ENCODE data around the gene ZNF839.
"Not testable (repeated sequence)": the region's sequence is repeated elsewhere in the genome, so short reads cannot be mapped to it uniquely, and the experiment has no call there.

The ZNF839 gene

DNA sequence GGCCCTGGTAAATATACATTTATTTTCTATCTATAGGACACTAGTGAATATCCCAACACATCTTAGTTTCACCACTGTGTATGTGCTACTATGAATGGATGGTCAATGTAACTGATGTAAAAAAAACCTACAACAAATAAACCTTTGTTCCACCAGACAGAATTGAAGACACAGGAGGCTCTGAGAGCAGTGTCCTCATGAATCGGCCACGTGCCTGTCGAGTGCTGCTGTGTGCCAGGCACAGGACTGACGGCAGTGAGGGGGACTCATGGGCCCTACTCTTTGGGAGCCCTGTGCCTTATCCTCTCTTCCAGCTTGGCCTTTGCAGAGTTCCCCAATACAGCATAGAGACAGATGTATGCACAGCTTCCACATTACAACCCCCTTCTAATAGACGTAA lies 24.9 kb downstream of the ZNF839 start:
- Histone ChIP-seq H3K27ac (ENCODE audit: low read depth, low read length) (no peak overlapping the region), H3K9ac (ENCODE audit: low read depth, low read length) (no peak overlapping the region), H3K4me3 (ENCODE audit: low read length) (no peak overlapping the region), H3K27me3 (ENCODE audit: insufficient read depth, low read length) (no peaks in the 10 kb centered on the region), H3K36me3 (ENCODE audit: insufficient read depth, low read length) (peaks cover 74% of the 10 kb centered on the region), H3K9me3 (ENCODE audit: insufficient read depth, low read depth, low read length) (no peaks in the 10 kb centered on the region), H3K4me1 (ENCODE audit: insufficient read depth, low read length) (no peaks in the 10 kb centered on the region)
- WGBS = 93% methylated on average over 5 of the region's 5 CpGs

DNA sequence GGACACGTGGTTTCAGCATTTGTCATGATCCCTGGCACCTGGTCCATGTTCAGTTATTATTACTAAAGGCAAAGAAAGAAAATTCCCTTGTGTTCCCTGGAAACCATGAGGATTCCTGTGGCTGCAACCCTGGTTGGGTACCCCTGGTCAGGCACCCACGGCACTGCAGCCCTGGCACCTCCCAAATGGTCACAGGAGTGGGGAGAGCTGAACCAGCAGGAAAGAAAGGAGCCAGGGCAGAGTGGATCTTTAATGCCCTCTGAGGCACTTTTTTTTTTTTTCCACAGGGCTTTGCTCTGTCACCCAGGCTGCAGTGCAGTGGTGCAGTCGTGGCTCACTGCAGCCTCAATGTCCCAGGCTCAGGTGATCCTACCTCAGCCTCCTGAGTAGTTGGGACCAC lies 25.7 kb downstream of the ZNF839 start:
- peaks cover 82% of the 10 kb centered on the region for H3K36me3 ChIP-seq (ENCODE audit: insufficient read depth, low read length)
- no peaks in the 10 kb centered on the region for H3K9me3 ChIP-seq (ENCODE audit: insufficient read depth, low read depth, low read length)
- no peaks in the 10 kb centered on the region for H3K27me3 ChIP-seq (ENCODE audit: insufficient read depth, low read length)
- WGBS = 97% methylated on average over 3 of the region's 3 CpGs
- no peak overlapping the region for H3K4me3 ChIP-seq (ENCODE audit: low read length)
- H3K4me1 ChIP-seq (ENCODE audit: insufficient read depth, low read length) = no peaks in the 10 kb centered on the region
- no peak overlapping the region for H3K27ac ChIP-seq (ENCODE audit: low read depth, low read length)
- no peak overlapping the region for H3K9ac ChIP-seq (ENCODE audit: low read depth, low read length)

DNA sequence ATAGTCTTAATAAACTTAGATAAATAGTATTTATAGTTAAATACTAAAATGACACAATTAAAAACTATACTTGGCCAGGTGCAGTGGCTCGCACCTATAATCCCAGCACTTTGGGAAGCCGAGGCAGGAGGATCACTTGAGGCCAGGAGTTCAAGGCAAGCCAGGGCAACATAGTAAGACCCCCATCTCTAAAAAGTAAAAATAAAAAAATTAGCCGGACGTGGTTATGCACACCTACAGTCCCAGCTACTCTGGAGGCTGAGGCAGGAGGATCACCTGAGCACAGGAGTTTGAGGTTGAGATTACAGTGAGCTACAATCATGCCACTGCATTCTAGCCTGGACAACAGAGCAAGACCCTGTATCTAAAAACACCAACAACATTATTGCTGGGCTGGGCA lies 27.1 kb downstream of the ZNF839 start:
- WGBS = 95% methylated on average over 4 of the region's 4 CpGs
- Histone ChIP-seq H3K9ac (ENCODE audit: low read depth, low read length) (no peak overlapping the region), H3K36me3 (ENCODE audit: insufficient read depth, low read length) (peaks cover 76% of the 10 kb centered on the region)

DNA sequence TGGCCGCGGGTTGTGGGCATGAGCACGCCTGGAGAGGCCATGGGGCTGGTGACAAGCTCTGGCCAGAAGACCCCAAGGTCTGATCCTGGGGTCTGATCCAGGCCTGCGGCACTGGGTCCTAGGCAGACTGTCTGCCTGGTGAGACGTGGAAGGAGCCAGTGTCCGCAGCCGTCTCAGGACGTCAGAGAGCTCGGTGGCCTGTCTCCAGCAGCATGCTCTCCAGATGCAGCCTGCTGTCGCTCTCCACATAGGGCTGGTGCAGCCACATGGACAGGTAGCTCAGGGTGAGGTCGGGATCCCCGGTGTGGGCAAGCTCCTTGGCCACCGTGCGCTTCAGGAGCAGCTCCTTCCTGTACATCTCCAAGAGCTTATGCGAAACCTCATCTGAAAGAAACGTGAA lies 28.8 kb downstream of the ZNF839 start:
- no peak overlapping the region for H3K27ac ChIP-seq (ENCODE audit: low read depth, low read length)
- H3K9ac ChIP-seq (ENCODE audit: low read depth, low read length) = no peak overlapping the region
- no peaks in the 10 kb centered on the region for H3K4me1 ChIP-seq (ENCODE audit: insufficient read depth, low read length)
- 97% methylated on average over 16 of the region's 16 CpGs for WGBS
- H3K4me3 ChIP-seq (ENCODE audit: low read length) = no peak overlapping the region
- H3K9me3 ChIP-seq (ENCODE audit: insufficient read depth, low read depth, low read length) = no peaks in the 10 kb centered on the region
- H3K27me3 ChIP-seq (ENCODE audit: insufficient read depth, low read length) = no peaks in the 10 kb centered on the region
- peaks cover 66% of the 10 kb centered on the region for H3K36me3 ChIP-seq (ENCODE audit: insufficient read depth, low read length)

More for the DNA sequence above, 27.1 kb downstream of the ZNF839 start:
- H3K27ac ChIP-seq (ENCODE audit: low read depth, low read length) = no peak overlapping the region
- no peaks in the 10 kb centered on the region for H3K9me3 ChIP-seq (ENCODE audit: insufficient read depth, low read depth, low read length)
- H3K4me1 ChIP-seq (ENCODE audit: insufficient read depth, low read length) = no peaks in the 10 kb centered on the region
- H3K27me3 ChIP-seq (ENCODE audit: insufficient read depth, low read length) = no peaks in the 10 kb centered on the region
- H3K4me3 ChIP-seq (ENCODE audit: low read length) = no peak overlapping the region

DNA sequence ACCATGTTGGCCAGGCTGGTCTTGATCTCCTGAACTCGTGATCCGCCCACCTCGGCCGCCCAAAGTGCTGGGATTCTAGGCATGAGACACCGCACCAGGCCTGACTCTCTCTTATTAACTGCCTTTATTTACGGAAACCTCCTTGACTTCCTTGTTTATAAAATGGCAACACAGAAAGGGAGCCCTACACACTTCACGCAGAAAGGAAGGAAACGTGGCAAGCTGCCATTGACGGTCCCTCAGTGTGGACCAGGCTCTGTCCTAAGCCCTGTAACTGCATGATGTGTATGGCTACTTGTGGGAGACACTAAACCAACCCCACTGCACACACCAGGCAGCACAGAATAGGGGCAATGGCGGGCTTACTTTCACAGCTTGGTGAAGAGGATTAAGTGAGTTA lies 31.5 kb downstream of the ZNF839 start:
- H3K36me3 ChIP-seq (ENCODE audit: insufficient read depth, low read length) = peaks cover 69% of the 10 kb centered on the region
- no peak overlapping the region for H3K9ac ChIP-seq (ENCODE audit: low read depth, low read length)
- H3K9me3 ChIP-seq (ENCODE audit: insufficient read depth, low read depth, low read length) = no peaks in the 10 kb centered on the region
- H3K4me1 ChIP-seq (ENCODE audit: insufficient read depth, low read length) = no peaks in the 10 kb centered on the region
- H3K27ac ChIP-seq (ENCODE audit: low read depth, low read length) = no peak overlapping the region
- no peaks in the 10 kb centered on the region for H3K27me3 ChIP-seq (ENCODE audit: insufficient read depth, low read length)
- H3K4me3 ChIP-seq (ENCODE audit: low read length) = no peak overlapping the region
- WGBS = 98% methylated on average over 10 of the region's 10 CpGs

DNA sequence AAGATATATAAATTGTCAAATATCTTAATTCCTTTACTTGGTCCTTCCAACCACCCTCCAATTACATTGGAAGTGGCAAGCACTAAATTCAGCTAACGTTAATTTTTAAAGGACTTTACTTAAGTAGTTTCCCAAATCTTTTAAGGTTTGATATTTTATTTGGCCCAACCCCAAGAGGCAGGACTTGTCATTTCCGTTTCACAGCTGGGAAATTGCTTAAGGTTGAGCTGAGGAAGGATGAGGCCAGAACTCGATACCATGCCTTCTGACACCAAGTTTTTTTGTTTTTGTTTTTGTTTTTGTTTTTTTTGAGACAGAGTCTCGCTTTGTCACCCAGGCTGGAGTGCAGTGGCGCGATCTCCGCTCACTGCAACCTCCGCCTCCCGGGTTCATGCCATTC lies 32.0 kb downstream of the ZNF839 start:
- WGBS = 93% methylated on average over 9 of the region's 9 CpGs

DNA sequence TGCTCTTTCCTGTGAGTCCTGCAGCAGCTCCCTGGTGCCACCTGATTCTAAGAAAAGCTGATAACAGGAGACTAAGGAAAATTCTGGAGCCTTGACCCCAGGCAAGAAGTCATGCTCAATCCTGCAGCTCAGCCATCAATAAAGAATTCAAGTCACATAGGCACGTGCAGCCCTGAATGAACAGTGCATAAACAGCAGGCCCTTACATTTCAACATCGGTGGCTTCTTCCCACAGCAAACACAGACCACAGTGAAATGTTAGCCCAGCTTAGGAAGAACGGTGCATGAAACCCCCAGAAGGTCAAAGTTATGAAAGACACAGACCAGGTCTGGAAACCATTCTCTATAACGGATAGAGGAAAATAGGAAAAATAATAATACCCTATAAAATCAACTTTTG lies 32.7 kb downstream of the ZNF839 start:
- Histone ChIP-seq H3K9ac (ENCODE audit: low read depth, low read length) (no peak overlapping the region), H3K36me3 (ENCODE audit: insufficient read depth, low read length) (peaks cover 72% of the 10 kb centered on the region), H3K9me3 (ENCODE audit: insufficient read depth, low read depth, low read length) (no peaks in the 10 kb centered on the region), H3K27me3 (ENCODE audit: insufficient read depth, low read length) (no peaks in the 10 kb centered on the region), H3K4me1 (ENCODE audit: insufficient read depth, low read length) (no peaks in the 10 kb centered on the region), H3K27ac (ENCODE audit: low read depth, low read length) (no peak overlapping the region), H3K4me3 (ENCODE audit: low read length) (no peak overlapping the region)
- WGBS = 96% methylated on average over 3 of the region's 4 CpGs

More for the DNA sequence above, 32.0 kb downstream of the ZNF839 start:
- not testable (repeated sequence) for H3K4me1 ChIP-seq (ENCODE audit: insufficient read depth, low read length); H3K9me3 ChIP-seq (ENCODE audit: insufficient read depth, low read depth, low read length); H3K27me3 ChIP-seq (ENCODE audit: insufficient read depth, low read length); H3K4me3 ChIP-seq (ENCODE audit: low read length); H3K9ac ChIP-seq (ENCODE audit: low read depth, low read length); H3K27ac ChIP-seq (ENCODE audit: low read depth, low read length)
- H3K36me3 ChIP-seq (ENCODE audit: insufficient read depth, low read length) = peaks cover 75% of the 10 kb centered on the region

DNA sequence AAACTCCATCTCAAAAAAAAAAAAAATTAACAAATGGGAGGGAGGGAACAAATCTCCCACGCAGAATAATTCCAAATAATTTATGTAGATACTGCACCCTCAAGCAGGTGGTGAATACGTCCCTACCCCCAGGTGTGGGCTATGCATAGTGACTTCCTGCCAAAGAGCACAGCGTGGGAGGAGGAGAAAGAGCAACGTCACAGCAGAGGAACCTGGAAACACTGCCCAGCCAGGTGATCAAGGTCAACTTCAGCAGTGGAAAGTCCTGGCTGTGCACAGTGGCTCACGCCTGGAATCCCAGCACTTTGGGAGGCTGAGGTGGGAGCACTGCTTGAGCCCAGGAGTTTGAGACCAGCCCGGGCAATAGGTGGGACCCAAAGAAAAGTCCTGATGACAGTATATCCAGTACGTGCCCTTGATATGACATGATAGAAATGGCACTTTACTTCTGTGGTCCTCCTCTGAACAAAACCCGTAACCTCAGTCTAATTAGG lies 33.6 kb downstream of the ZNF839 start:
- Histone ChIP-seq H3K4me3 (ENCODE audit: low read length) (no peak overlapping the region), H3K36me3 (ENCODE audit: insufficient read depth, low read length) (peaks cover 73% of the 10 kb centered on the region), H3K27ac (ENCODE audit: low read depth, low read length) (no peak overlapping the region), H3K4me1 (ENCODE audit: insufficient read depth, low read length) (no peaks in the 10 kb centered on the region), H3K9me3 (ENCODE audit: insufficient read depth, low read depth, low read length) (no peaks in the 10 kb centered on the region), H3K9ac (ENCODE audit: low read depth, low read length) (no peak overlapping the region), H3K27me3 (ENCODE audit: insufficient read depth, low read length) (no peaks in the 10 kb centered on the region)
- WGBS = 91% methylated on average over 7 of the region's 8 CpGs

DNA sequence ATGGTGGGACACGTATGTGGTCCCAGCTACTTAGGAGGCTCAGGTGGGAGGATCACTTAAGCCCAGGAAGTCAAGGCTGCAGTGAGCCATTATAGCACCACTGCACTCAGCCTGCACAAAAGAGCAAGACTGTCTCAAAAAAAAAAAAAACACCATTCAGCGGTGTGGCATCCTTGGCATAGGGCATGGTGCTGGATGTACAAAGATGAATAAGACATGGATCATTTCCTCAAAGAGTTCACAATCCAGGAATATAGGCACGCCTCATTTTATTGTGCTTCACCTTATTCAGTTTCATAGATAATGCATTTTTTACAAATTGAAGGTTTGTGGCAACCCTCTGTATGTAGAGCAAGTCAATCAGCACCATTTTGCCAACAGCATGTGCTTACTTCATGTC lies 36.7 kb downstream of the ZNF839 start:
- Histone ChIP-seq H3K9me3 (ENCODE audit: insufficient read depth, low read depth, low read length) (no peaks in the 10 kb centered on the region), H3K27me3 (ENCODE audit: insufficient read depth, low read length) (no peaks in the 10 kb centered on the region), H3K9ac (ENCODE audit: low read depth, low read length) (no peak overlapping the region), H3K4me3 (ENCODE audit: low read length) (no peak overlapping the region), H3K27ac (ENCODE audit: low read depth, low read length) (no peak overlapping the region), H3K4me1 (ENCODE audit: insufficient read depth, low read length) (no peaks in the 10 kb centered on the region), H3K36me3 (ENCODE audit: insufficient read depth, low read length) (peaks cover 58% of the 10 kb centered on the region)
- WGBS = 96% methylated on average over 2 of the region's 3 CpGs

DNA sequence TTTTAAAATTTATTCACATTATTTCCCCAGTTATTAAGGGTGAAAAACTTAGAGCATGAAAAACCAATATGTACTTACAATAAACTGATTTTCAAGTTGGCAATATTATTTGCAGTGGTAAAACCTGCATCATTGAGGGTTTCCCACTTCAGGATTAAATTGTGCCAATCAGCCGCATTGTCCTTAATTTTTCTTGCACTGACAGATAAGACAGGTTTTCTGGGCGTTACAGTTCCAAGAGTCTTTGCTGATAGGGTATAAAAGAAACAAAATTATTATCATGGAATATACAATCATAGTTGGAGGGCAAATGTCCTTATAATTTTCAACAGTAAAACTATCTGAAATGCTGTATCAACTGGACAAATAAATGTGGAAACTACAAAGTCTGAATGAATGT lies 39.8 kb downstream of the ZNF839 start:
- Histone ChIP-seq H3K27ac (ENCODE audit: low read depth, low read length) (no peak overlapping the region), H3K4me1 (ENCODE audit: insufficient read depth, low read length) (peaks cover 11% of the 10 kb centered on the region), H3K27me3 (ENCODE audit: insufficient read depth, low read length) (no peaks in the 10 kb centered on the region), H3K9me3 (ENCODE audit: insufficient read depth, low read depth, low read length) (no peaks in the 10 kb centered on the region), H3K9ac (ENCODE audit: low read depth, low read length) (no peak overlapping the region), H3K4me3 (ENCODE audit: low read length) (no peak overlapping the region), H3K36me3 (ENCODE audit: insufficient read depth, low read length) (peaks cover 43% of the 10 kb centered on the region)
- 86% methylated on average over 2 of the region's 2 CpGs for WGBS

DNA sequence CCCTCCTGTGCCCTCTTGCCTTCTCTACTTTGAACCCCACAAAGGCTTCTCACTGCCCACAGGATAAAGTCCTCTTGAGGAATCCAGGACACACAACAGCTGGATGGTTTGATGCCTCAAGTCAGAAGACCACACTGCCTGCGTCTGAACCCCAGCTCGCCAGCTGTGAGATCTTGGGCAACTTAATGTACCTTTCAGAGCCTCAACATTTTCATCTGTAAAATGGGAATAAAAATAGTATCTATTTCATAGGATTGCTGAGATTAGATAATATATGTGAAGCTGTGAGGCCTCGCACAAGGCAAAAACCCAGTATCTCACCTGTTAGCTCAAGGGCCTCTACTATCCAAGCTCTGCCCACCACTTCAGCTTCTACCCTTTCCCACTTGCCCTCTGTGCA lies 40.8 kb downstream of the ZNF839 start:
- Histone ChIP-seq H3K36me3 (ENCODE audit: insufficient read depth, low read length) (peaks cover 33% of the 10 kb centered on the region), H3K9ac (ENCODE audit: low read depth, low read length) (no peak overlapping the region), H3K27me3 (ENCODE audit: insufficient read depth, low read length) (no peaks in the 10 kb centered on the region), H3K4me1 (ENCODE audit: insufficient read depth, low read length) (peaks cover 11% of the 10 kb centered on the region), H3K27ac (ENCODE audit: low read depth, low read length) (no peak overlapping the region), H3K4me3 (ENCODE audit: low read length) (no peak overlapping the region), H3K9me3 (ENCODE audit: insufficient read depth, low read depth, low read length) (no peaks in the 10 kb centered on the region)
- WGBS = 92% methylated on average over 3 of the region's 3 CpGs

DNA sequence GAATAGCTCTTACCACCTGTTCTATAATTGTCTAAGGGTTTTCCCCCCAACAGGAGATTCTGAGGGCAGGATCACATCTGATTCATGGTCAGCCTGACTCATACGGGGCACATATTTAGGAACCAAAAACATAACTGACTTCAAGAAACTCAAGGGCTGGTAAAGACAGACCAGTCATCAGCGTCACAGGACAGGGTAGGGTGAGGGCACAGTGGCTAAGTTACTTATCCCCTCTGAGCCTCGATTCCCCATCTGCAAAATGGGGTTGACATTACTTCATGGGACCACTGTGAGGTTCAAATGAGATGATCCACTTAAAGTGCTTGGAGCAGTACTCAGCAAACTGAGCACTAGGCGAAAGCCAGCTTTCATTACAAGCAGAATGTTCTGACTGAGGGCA lies 42.5 kb downstream of the ZNF839 start:
- Histone ChIP-seq H3K27me3 (ENCODE audit: insufficient read depth, low read length) (no peaks in the 10 kb centered on the region), H3K27ac (ENCODE audit: low read depth, low read length) (no peak overlapping the region), H3K4me3 (ENCODE audit: low read length) (peak overlapping the region; percentile 99), H3K9ac (ENCODE audit: low read depth, low read length) (peak overlapping the region; percentile 88), H3K36me3 (ENCODE audit: insufficient read depth, low read length) (peaks cover 19% of the 10 kb centered on the region), H3K4me1 (ENCODE audit: insufficient read depth, low read length) (peaks cover 11% of the 10 kb centered on the region), H3K9me3 (ENCODE audit: insufficient read depth, low read depth, low read length) (no peaks in the 10 kb centered on the region)
- 47% methylated on average over 4 of the region's 4 CpGs for WGBS
